ENCODE data around the gene CNPY1. TPM values are rescaled to one million over a fixed set of nuclear protein-coding genes. Genes with fewer than 3 reads are reported as not detected.
"Not testable (repeated sequence)": the region's sequence is repeated elsewhere in the genome, so short reads cannot be mapped to it uniquely, and the experiment has no call there.

The CNPY1 gene
- total and polyA plus RNA-seq, 5 experiments from 2014 or later: not detected

DNA sequence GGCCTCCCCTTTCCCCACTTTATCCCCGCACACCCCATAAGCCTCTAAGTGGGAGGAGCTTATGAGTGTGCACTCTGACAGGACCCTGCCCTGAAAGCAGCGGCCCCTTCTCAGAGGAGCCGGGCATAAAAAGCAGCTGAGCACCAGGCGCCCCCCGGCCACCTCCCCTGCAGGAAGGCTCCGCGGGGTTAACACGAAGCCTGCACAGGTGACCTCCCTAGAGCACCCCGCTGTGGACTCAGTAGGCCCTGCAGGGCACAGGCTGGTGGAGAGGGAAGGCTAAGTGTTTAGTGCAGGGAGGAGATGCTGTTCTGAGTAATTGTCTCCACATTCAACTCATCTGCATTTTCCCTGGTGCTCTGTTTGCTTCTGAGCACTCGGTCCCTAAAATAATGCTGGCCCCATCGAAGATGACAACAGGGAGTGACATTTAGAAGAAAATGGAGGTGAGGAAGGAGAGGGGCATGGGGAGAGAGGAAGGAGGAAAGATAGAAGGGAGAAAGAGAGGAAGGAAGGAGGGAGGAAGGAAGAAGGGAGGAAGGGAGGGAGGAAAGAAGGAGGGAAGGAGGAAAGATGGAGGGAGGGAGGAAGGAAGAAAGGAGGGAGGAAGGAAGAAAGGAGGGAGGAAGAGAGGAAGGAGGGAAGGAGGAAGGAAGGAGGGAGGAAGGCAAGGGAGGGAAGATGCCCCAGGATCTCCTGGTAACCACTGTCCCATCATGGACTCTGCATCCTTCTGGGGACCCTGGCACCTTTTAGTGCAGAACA, 25.4 kb upstream of the CNPY1 start:
- peaks cover 0 to 17% (median 5%) of the 10 kb centered on the region in 5 donors for H3K27me3 Mint-ChIP-seq
- ATAC-seq: no peak
- POLR2A ChIA-PET: no interaction called here
- no peaks in the 10 kb centered on the region for H3K36me3 Mint-ChIP-seq
- no peak for DNase-seq
- H3K4me3 Mint-ChIP-seq: no peak overlapping the region
- H3K9me3 Mint-ChIP-seq: no peaks in the 10 kb centered on the region
- no peak overlapping the region for H3K27ac Mint-ChIP-seq
- H3K4me1 Mint-ChIP-seq: no peaks in the 10 kb centered on the region

DNA sequence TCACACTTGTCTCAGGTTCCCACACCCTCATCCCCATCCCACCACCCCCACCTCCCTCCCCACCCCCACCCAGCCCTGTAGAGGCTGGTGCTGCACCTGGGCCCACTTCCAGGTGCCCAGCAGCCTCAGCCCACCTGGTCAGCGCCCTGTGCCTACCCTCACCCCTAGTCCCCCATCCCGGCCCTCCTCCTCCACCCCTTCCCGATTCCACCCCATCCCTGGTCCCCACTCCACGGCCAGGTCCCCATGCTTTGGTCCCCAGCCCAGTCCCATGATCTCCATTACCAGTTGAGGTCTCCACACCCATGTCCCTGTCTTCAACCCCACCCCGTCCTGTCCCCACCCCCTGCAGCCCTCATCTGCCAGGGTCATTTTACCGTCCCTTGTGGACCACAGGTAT, 24.6 kb upstream of the CNPY1 start:
- peaks cover 0 to 17% (median 5%) of the 10 kb centered on the region in 5 donors for H3K27me3 Mint-ChIP-seq
- H3K36me3 Mint-ChIP-seq: no peaks in the 10 kb centered on the region

DNA sequence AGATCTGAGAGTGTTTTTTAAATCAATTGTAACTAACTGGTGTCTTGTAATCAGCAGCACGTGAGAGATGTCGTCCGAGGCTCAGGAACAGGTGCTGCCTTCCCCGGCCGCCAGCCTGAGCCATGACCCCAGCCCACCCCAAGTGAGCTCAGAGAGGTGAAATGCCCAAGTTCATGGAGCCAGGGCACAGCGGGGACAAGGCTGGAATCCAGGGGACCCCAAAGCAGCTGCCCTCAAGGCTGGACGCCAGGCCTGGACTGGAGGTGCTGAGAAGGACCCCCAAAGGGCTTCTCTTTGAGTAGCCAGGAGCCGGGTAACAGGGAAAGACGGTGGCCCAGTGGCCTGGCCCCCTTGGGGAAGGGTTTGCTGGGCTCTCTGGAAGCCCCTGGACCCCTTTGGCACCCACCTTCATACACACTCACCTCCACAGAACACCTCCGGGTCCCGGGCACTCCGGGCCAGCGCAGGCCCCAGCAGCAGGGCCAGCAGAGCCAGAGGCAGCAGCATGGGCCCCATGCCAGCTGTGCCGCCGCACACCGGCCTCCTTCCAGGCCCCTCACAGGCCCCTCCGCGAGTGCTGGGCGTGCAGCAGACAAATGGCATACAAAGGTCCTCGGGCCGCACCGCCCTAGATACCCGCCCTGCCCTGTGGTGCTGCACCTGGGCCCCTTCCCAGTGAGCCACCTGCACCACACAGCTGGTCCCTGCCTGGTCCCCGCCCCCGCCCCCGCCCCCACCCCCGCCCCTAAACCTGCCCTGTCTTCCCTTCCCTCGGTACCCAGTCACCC, 24.0 kb upstream of the CNPY1 start:
- no peaks in the 10 kb centered on the region for H3K4me1 Mint-ChIP-seq
- H3K9me3 Mint-ChIP-seq: no peaks in the 10 kb centered on the region
- no peak overlapping the region for H3K4me3 Mint-ChIP-seq
- DNase-seq (no peak), ATAC-seq (no peak)
- no peak overlapping the region for H3K27ac Mint-ChIP-seq
- H3K36me3 Mint-ChIP-seq: no peaks in the 10 kb centered on the region
- H3K27me3 Mint-ChIP-seq: peaks cover 0 to 17% (median 5%) of the 10 kb centered on the region in 5 donors
- POLR2A ChIA-PET: no interaction called here

More for the DNA sequence above, 24.6 kb upstream of the CNPY1 start:
- POLR2A ChIA-PET: no interaction called here
- Mint-ChIP-seq H3K27ac (no peak overlapping the region), H3K9me3 (no peaks in the 10 kb centered on the region), H3K4me1 (no peaks in the 10 kb centered on the region), H3K4me3 (no peak overlapping the region)
- no peak for ATAC-seq
- DNase-seq: no peak

DNA sequence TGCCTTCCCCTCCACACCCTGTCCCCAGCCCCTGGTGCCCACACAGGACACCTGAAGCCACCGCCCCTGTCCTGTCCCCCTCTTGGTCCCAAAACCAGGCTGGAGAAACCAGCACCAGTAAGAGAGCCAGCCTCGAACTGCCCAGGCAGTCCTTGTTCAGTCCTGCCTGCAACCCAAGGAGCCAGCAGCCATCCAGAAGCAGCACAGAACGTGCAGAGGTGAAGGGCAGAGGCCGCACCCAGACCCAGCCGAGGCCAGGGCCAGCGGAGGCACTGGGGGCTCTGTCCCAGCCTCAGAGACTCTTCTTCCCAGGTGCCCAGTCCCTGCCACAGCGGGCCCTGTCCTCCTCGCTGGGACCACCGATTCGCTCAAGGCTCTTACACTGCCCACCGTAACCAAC, 23.3 kb upstream of the CNPY1 start:
- no peak for DNase-seq
- Mint-ChIP-seq H3K27me3 (peaks cover 0 to 17% (median 5%) of the 10 kb centered on the region in 5 donors), H3K4me1 (no peaks in the 10 kb centered on the region), H3K9me3 (no peaks in the 10 kb centered on the region), H3K27ac (no peak overlapping the region), H3K36me3 (no peaks in the 10 kb centered on the region), H3K4me3 (no peak overlapping the region)
- POLR2A ChIA-PET: no interaction called here
- ATAC-seq: no peak

DNA sequence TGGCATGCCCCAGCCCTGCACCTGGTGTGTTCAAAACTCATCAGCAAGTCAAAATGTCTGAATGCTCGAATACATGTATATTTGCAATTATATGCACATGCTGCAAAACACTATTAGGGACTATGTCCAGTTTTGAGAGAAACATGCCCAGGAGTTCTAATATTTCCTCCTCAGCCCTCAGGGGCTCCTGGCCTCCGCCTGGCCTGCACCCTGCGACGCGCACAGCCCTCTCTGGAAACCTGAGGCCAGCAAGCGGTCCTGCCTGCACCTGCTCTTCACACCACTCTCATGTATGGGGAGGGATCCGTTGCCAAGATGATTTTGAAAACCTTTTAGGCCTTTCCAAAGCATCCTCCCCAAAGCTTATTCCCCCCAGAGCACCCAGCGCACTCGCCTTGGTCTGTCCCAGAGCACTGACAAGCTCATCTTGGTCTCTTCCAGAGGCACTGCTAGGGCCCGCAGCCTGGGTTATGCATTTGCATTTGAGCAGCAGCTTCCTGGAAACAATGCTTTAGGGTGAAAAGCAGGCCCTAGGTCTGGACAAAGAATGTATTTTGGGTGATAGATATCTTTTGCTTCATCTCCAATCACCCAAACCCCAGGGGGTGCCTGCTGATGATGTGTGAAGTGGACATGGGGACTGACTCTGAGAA, 22.6 kb upstream of the CNPY1 start:
- no peak overlapping the region for H3K4me3 Mint-ChIP-seq
- POLR2A ChIA-PET: no interaction called here
- H3K9me3 Mint-ChIP-seq: no peaks in the 10 kb centered on the region
- no peaks in the 10 kb centered on the region for H3K4me1 Mint-ChIP-seq
- DNase-seq (no peak), ATAC-seq (no peak)
- H3K27ac Mint-ChIP-seq: peak overlapping the region in 1 of 10 donors; percentile 28
- no peaks in the 10 kb centered on the region for H3K36me3 Mint-ChIP-seq
- peaks cover 0 to 17% (median 5%) of the 10 kb centered on the region in 5 donors for H3K27me3 Mint-ChIP-seq

DNA sequence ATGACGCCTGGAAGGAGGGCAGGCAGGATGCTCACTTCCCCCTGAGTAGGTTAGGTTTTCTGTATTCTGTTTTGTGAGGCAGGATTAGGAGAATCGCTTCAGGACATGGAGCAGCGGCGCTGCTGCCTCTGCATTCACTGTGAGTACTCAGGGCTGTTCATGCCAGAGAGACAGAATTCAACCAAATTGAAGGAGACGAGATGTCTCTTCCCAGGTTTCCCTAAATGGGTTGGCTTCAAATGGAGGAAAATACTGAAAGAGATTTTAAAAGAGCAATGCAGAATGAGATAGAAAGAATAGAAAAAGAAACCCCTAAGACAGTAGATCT, 21.9 kb upstream of the CNPY1 start:
- no peaks in the 10 kb centered on the region for H3K9me3 Mint-ChIP-seq
- H3K4me1 Mint-ChIP-seq: no peaks in the 10 kb centered on the region
- POLR2A ChIA-PET: no interaction called here
- H3K4me3 Mint-ChIP-seq: no peak overlapping the region
- ATAC-seq (no peak), DNase-seq (no peak)
- H3K27ac Mint-ChIP-seq: no peak overlapping the region
- H3K36me3 Mint-ChIP-seq: no peaks in the 10 kb centered on the region
- peaks cover 0 to 17% (median 5%) of the 10 kb centered on the region in 5 donors for H3K27me3 Mint-ChIP-seq

DNA sequence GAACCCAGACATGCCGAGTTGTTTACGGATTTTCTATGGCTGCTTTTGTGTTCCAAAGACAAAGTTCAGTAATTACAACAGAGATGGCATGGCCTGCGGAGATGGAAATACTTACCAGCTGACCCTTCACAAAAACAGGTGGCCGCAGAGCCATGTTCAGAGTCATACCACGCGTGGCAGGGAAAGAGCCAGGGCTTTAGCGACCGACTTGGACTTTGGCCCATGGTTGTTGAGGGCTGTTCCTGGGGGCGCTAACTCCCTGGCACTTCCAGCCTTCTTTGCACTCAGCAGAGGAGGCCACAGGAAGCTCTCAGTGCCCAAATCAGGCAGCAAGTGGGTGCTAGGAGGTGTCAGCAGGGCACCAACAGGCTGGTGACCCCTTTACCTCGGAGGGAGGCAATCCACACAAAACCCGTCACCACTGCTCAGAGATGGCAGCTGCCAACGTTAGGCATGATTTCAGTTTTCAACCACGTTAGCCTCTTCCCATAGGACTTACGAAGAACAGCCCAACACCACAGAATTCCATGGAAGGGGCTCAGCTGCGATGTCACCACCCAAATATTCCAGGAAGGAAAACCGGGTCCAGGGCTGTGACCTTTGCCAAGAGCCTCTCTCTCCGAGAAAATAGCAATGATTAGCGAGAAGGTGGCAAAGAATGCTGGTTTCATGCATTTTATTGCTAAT, 21.4 kb upstream of the CNPY1 start:
- Mint-ChIP-seq H3K4me3 (no peak overlapping the region), H3K36me3 (no peaks in the 10 kb centered on the region), H3K9me3 (no peaks in the 10 kb centered on the region), H3K27me3 (peaks cover 0 to 15% (median 4%) of the 10 kb centered on the region in 5 donors), H3K27ac (no peak overlapping the region), H3K4me1 (no peaks in the 10 kb centered on the region)
- ATAC-seq: no peak
- no peak for DNase-seq
- POLR2A ChIA-PET: no interaction called here

DNA sequence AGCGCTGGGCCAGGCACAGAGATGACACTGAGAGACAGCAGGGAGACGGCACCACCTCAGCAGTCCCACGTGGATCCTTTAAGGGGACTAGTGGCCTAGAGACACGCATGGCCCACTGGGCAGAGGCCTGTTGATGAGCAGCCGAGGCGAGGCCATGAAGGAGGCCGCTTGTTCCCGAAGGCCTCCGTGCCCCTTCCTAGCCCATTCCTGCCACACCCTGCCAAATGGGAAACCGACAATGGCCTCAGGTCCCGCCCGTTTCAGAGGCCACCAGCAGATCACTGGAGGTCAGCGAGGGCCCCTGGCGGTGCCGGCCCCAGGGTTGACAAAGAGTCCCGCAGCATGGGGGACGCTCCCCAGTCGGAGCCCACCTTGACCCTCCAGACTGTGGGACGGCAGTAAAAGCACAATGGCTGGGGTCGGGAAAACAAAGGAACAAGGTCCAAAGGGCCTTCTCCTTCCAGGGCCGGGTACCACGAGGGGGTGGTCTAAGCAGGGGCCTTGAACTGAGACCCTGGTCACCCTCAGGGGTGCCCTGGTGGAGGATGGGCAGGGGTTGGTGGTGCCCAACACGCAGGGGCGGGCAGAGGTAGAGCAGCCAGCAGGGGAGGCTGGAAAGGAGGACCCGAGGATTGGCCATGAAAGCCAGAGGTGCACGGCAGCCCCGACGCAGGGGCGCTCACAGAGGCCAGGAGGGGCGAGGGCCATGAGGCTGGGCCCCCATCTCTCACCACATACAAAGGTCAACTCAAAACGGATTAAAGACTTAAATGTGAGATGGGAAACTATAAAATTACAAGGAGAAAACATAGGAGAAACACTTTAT, 19.9 kb upstream of the CNPY1 start:
- peaks cover 0 to 5% (median 3%) of the 10 kb centered on the region in 5 donors for H3K27me3 Mint-ChIP-seq
- DNase-seq (no peak), ATAC-seq (no peak)
- no peaks in the 10 kb centered on the region for H3K9me3 Mint-ChIP-seq
- H3K4me1 Mint-ChIP-seq: no peaks in the 10 kb centered on the region
- no peak overlapping the region for H3K4me3 Mint-ChIP-seq
- H3K36me3 Mint-ChIP-seq: no peaks in the 10 kb centered on the region
- POLR2A ChIA-PET: no interaction called here
- H3K27ac Mint-ChIP-seq: no peak overlapping the region

DNA sequence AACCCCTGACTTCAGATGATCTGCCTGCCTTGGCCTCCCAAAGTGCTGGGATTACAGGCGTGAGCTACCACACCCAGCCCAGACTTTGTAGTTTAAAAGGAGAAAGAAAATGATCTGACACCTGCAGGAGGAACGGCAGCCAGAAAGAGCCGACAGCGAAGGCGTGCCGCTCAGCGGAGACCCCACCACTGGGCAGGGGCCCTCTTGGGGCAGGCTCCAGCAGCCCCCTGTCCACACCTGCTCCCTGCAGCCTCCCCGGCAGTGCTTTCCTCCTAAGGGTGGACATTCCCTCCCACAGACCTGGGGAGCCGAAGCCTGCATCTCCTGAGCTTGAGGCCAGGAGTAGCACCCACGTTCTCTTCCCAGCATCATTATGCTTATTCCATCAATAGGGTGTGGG, 19.2 kb upstream of the CNPY1 start:
- POLR2A ChIA-PET: no interaction called here
- Mint-ChIP-seq H3K27ac (no peak overlapping the region), H3K4me1 (no peaks in the 10 kb centered on the region), H3K27me3 (peaks cover 0 to 11% (median 4%) of the 10 kb centered on the region in 5 donors), H3K36me3 (no peaks in the 10 kb centered on the region), H3K4me3 (peak overlapping the region in 1 of 10 donors; percentile 4), H3K9me3 (no peaks in the 10 kb centered on the region)
- no peak for ATAC-seq
- no peak for DNase-seq

DNA sequence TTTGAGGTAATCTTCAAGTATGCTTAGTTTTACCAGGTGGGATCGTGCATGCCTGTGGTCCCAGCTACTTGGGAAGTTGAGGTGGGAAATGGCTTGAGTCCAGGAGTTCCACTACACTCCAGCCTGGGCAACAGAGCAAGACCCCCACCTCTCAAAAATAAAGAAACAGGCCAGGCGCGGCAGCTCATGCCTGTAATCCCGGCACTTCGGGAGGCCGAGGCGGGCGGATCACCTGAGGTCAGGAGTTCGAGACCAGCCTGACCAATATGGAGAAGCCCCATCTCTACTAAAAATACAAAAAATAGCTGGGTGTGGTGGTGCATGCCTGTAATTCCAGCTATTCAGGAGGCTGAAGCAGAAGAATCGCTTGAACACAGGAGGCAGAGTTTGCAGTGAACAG, 16.6 kb upstream of the CNPY1 start:
- POLR2A ChIA-PET, ATAC-seq, H3K9me3 Mint-ChIP-seq, H3K4me3 Mint-ChIP-seq, H3K4me1 Mint-ChIP-seq, DNase-seq, H3K27ac Mint-ChIP-seq, H3K36me3 Mint-ChIP-seq: not testable (repeated sequence)
- H3K27me3 Mint-ChIP-seq: peaks cover 2 to 29% (median 7%) of the 10 kb centered on the region in 5 donors

DNA sequence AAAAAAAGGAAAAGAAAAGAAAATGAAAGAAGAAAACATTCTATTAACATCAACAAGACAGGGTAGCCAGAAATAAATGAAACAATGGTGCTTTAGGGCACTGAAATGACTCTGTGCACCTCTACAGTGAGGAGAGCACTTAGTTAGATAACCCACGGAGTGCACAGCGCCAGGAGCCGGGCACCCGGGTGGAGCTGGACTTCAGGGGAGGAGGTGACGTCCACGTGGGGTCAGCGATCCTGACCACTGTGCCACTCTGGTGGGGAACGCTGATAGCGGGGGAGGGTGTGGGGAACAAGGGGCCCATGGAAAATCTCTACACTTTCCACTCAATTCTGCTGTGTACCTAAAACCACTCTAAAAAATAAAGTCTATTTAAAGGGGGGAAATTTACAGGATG, 15.7 kb upstream of the CNPY1 start:
- H3K36me3 Mint-ChIP-seq: no peaks in the 10 kb centered on the region
- no peak overlapping the region for H3K4me3 Mint-ChIP-seq
- H3K27ac Mint-ChIP-seq: peak overlapping the region in 2 of 10 donors; percentile 17 to 19
- ATAC-seq: no peak
- H3K9me3 Mint-ChIP-seq: no peaks in the 10 kb centered on the region
- peaks cover 2 to 37% (median 7%) of the 10 kb centered on the region in 5 donors for H3K27me3 Mint-ChIP-seq
- POLR2A ChIA-PET: no interaction called here
- no peak for DNase-seq
- H3K4me1 Mint-ChIP-seq: no peaks in the 10 kb centered on the region

DNA sequence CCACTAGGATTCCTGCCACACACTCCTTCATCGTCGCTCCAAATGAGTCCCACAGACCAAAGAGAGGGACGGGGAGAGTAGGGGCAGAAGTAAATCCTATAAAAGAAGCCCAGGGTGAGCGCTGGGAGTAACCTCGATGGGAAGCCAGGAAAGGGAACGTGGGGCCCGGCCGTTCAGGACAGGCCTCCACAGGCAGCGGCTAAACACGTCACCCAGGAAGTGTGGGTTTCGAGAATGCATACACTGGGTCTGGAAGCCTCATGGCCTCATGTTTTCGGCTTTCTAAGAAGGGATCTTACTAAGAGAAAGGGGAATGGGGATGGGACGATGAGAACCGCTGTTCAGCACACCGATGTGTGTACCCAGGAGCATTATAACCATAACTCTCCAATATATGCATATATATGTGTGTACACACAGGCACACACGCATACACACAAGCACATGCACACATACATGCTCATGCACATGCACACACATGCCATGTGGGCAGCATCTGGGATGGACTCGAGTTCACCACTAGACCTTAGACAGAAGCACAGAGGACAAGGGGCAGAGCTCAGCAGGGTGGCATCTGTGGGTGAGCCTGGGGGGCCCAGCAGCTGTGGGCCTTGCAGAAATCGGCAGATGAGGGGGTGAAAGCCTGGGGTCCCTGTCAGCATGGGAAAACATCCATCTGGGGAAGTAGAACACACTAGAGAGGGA, 14.8 kb upstream of the CNPY1 start:
- Mint-ChIP-seq H3K4me1 (no peaks in the 10 kb centered on the region), H3K4me3 (no peak overlapping the region), H3K9me3 (no peaks in the 10 kb centered on the region), H3K36me3 (no peaks in the 10 kb centered on the region), H3K27me3 (peaks cover 2 to 42% (median 7%) of the 10 kb centered on the region in 5 donors), H3K27ac (no peak overlapping the region)
- ATAC-seq: no peak
- POLR2A ChIA-PET: no interaction called here
- no peak for DNase-seq

All from naive thymus-derived CD8-positive, alpha-beta T cell (primary cell).